Epithelial cell of esophagus (primary cell): ENCODE results near the gene CNTN1.

Source experiments
- DNase-seq: peaks from one replicate; pipeline ENCODE4 v3.0.0; 2010; ENCODE audit warnings: low read depth
- H3K4me3 ChIP-seq: 2 replicates; pipeline ENCODE4 v1.5.1; 2011; ENCODE audit warnings: mild to moderate bottlenecking, low read length, control low read depth
- CTCF ChIP-seq: IDR thresholded peaks from 2 replicates; pipeline ENCODE4 v1.5.1; 2011; ENCODE audit warnings: low read depth, mild to moderate bottlenecking, low read length, control low read depth, inconsistent platforms; ENCODE audit not compliant: insufficient read depth; ENCODE audit errors: missing control alignments

The CNTN1 gene

DNA sequence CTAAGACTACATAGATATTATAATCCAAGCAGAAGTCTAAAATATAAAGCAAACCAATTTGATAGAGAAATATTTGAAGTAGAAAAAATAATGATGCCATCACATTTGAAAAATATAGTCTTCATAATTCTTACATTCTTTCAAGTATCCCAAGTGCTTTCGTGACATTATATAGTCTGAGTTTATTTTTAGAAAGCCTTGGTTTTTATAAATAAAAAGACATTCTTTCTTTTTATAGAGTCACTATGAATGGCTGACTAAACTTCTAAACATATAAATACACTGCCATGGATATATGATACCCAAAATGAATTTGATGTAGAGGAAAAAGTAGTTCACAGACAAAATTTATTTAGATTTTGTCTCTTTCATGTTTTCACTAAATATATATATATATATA lies 360.8 kb downstream of the CNTN1 start:
- no peak for DNase-seq
- no peak for TF ChIP-seq CTCF
- H3K4me3 ChIP-seq = no peak overlapping the region

GRCh38 chr12:41055875-41056577 lies 363.8 kb downstream of the CNTN1 start:
- H3K4me3 ChIP-seq = no peak overlapping the region
- no peak for DNase-seq
- TF ChIP-seq CTCF = no peak

GRCh38 chr12:41058266-41058665 lies 366.0 kb downstream of the CNTN1 start:
- no peak overlapping the region for H3K4me3 ChIP-seq
- no peak for TF ChIP-seq CTCF
- no peak for DNase-seq

DNA sequence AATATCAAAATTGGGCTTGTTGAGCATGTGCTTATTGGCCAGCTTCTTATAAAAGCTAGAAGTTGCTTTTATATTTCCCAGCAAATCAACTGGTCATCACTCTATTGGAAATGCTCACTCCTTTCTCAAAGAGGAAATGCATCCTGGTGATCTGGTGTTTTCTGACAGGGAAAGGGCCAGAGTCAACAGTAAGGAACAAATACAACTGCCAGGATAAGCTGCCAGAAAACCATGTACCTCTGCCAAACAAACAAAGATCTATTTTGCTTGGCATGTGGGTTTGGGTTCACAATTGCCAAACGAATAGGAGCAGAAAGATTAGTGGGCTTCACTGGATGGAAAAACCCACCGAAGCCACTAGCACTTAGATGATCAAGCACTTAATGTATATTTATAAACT lies 369.0 kb downstream of the CNTN1 start:
- DNase-seq = no peak
- H3K4me3 ChIP-seq = no peak overlapping the region
- no peak for TF ChIP-seq CTCF

DNA sequence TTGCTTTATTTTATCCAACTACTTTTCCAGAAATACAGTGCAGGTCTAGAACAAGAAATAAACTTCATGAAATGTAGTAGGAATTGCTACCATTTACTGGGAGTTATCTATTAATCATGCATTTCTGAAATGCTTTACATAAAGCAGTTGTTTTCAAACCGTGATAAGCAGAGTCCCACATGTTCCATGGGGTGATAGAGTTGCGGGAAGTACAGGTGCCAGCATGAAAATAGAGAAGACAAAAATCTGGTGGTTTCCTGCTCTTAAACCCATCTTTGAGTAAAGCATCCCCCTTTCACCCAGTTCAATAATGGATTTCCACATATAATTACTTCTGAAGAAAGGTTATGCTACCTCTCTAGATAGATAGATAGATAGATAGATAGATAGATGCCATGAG lies 372.2 kb downstream of the CNTN1 start:
- TF ChIP-seq CTCF = no peak
- no peak for DNase-seq
- H3K4me3 ChIP-seq = no peak overlapping the region

- DNase-seq = no peak
- no peak overlapping the region for H3K4me3 ChIP-seq
- no peak for TF ChIP-seq CTCF
These were observed 375.9 kb downstream of the CNTN1 start for GRCh38 chr12:41067941-41068645.
